Kidney (tissue), 14 donors: Measurements from ENCODE around the gene IFT88. TPM values are rescaled to one million over a fixed set of nuclear protein-coding genes. Genes with fewer than 3 reads are reported as not detected.

ENCODE experiments used
- DNase-seq, 5 donors: peaks; one replicate each; pipeline ENCODE4 v3.0.0-alpha.2; 2013 to 2020
- FAIRE-seq: peaks from 2 replicates; lab custom pipeline; 2012; peaks lifted over from hg19 to GRCh38; lab: Jason Lieb, UNC
- H3K27ac ChIP-seq, 2 donors: one replicate each; pipeline ENCODE4 v1.7.0; 2013; ENCODE audit warnings: low read depth in 2 of 2, low read length in 2 of 2, inconsistent platforms in 1 of 2
- H3K27me3 ChIP-seq: one replicate; pipeline ENCODE4 v1.7.1; 2013; ENCODE audit warnings: low read length, inconsistent platforms; ENCODE audit not compliant: control insufficient read depth, insufficient read depth
- H3K36me3 ChIP-seq, 3 donors: one replicate each; pipeline versions ENCODE4 v1.7.0 to v1.7.1; 2013; ENCODE audit warnings: low read length in 3 of 3, control low read depth in 1 of 3, inconsistent platforms in 1 of 3; ENCODE audit not compliant: insufficient read depth in 3 of 3, control insufficient read depth in 2 of 3
- H3K4me1 ChIP-seq, 3 donors: one replicate each; pipeline versions ENCODE4 v1.7.0 to v1.7.1; 2013; ENCODE audit warnings: low read length in 3 of 3, inconsistent platforms in 1 of 3, low read depth in 1 of 3; ENCODE audit not compliant: control insufficient read depth in 2 of 3, insufficient read depth in 2 of 3
- H3K4me3 ChIP-seq, 3 donors: one replicate each; pipeline versions ENCODE4 v1.7.0 to v1.8.1; 2013; ENCODE audit warnings: low read length in 3 of 3, control low read depth in 1 of 3, inconsistent platforms in 1 of 3
- H3K9ac ChIP-seq, 3 donors: one replicate each; pipeline versions ENCODE4 v1.7.0 to v1.7.1; 2013; ENCODE audit warnings: low read length in 3 of 3, control low read depth in 1 of 3, inconsistent platforms in 1 of 3
- H3K9me3 ChIP-seq, 3 donors: one replicate each; pipeline versions ENCODE4 v1.7.0 to v1.7.1; 2013; ENCODE audit warnings: low read length in 3 of 3, control low read depth in 1 of 3, inconsistent platforms in 1 of 3; ENCODE audit not compliant: control insufficient read depth in 2 of 3, insufficient read depth in 1 of 3
- intact Hi-C: fragments of 100-400 bp; cut with DNase I; formaldehyde crosslinking; loops from one replicate; pipeline ENCODE4 v1.11.1; 2022
- polyA plus RNA-seq: library from polyadenylated mRNA; stranded (reverse); fragments of 350-450 nt; fragmentation: Illumina TruSeq; extraction: RNeasy Lipid Tissue Mini Kit (QIAGEN cat#74804); gene quantifications from one replicate; pipeline ENCODE4 v1.2.3, GENCODE V29; 2014; ENCODE audit warnings: low read depth, low replicate concordance; ENCODE audit not compliant: insufficient read depth
- total RNA-seq: library from RNA; stranded (reverse); fragmentation: NEBNext Ultra II Directional; extraction: Animal tissue kit (Norgen Biotek cat#: 25700); gene quantifications from one replicate; pipeline ENCODE4 v1.2.1, GENCODE V29; 2021
- TF ChIP-seq, protein P1 (sequence below): IDR thresholded peaks from 3 replicates; pipeline ENCODE4 v1.5.1; 2012; ENCODE audit warnings: mild to moderate bottlenecking, moderate library complexity, borderline replicate concordance; ENCODE audit not compliant: insufficient read depth; ENCODE audit errors: extremely low read depth
- donor health status: control.
- donor health status: control.
- donor health status: control.
- donor health status: control.
- donor health status: control.
- donor health status: DM: yes; HTN: yes; CAD: no.
- donor health status: Normal renal cell carcinoma (clear cell type).

Gene IFT88
- total and polyA plus RNA-seq, 2 donors from 2014 or later, result 20.2 to 30.3 TPM

DNA sequence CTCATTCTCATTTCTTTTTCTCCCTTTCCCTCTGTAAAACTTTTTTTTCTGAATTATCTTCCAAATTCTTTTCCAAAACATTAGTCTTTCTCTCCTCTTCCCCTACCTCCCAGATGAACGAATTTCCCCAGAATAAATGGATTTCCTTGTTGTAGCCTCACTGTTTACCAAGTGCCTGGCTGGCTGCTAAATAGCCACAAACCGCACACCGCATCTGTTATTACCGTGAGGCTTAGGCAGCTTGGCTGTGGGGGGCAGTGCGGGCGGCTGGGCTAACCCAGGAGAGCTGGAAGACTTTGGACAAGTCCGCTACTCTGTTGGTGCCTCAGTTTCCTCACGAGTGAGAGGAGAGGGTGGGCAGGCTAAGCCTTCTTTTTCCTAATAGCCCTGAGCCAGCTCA, 147.2 kb downstream of the IFT88 start:
- intact Hi-C loops, result no loop called here
- FAIRE-seq, result no peak
- no peaks in the 10 kb centered on the region for H3K36me3 ChIP-seq
- TF ChIP-seq, protein P1, sequence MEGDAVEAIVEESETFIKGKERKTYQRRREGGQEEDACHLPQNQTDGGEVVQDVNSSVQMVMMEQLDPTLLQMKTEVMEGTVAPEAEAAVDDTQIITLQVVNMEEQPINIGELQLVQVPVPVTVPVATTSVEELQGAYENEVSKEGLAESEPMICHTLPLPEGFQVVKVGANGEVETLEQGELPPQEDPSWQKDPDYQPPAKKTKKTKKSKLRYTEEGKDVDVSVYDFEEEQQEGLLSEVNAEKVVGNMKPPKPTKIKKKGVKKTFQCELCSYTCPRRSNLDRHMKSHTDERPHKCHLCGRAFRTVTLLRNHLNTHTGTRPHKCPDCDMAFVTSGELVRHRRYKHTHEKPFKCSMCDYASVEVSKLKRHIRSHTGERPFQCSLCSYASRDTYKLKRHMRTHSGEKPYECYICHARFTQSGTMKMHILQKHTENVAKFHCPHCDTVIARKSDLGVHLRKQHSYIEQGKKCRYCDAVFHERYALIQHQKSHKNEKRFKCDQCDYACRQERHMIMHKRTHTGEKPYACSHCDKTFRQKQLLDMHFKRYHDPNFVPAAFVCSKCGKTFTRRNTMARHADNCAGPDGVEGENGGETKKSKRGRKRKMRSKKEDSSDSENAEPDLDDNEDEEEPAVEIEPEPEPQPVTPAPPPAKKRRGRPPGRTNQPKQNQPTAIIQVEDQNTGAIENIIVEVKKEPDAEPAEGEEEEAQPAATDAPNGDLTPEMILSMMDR, result no peak
- no peaks in the 10 kb centered on the region for H3K9me3 ChIP-seq
- H3K4me3 ChIP-seq, result no peak overlapping the region
- H3K4me1 ChIP-seq, result peaks cover 0 to 2% (median 0%) of the 10 kb centered on the region in 3 donors
- H3K9ac ChIP-seq, result no peak overlapping the region
- H3K27ac ChIP-seq, result no peak overlapping the region
- DNase-seq, result no peak
- no peaks in the 10 kb centered on the region for H3K27me3 ChIP-seq

DNA sequence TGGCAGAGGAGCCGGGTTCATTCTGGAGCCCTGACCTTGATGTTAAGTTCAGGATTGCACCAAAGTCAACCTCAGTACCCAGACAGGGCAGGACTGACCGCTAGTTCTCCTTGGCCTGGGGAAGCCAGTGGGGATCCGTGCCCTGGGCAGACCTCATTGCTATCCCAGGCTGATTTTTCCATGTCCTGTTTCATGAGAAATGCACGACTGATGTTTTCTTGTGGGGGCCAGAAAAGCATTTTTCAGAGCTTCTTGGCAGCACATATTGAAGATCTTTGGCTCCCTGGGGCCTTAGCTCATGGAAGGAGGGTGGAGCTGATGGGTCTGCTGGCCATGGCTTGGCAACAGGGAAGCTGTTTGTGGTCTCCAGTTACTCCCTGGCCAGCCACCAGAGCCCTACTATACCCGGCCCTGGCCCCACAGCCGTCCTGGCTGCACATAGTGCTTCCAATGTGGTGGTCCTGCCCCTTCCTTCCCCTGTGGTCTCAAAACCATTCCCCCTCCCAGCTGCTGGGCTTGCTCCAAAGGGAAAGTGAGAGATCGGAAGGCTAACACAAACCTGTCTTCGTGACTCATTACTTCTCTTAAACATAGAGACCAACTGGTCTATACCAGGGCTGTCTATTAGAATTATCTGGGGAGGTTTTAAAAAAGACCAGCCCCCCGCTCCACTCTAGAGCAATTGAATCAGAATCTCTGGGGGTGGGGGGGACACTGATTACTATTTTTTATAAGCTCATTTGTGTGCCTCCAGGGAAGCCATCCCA, 147.8 kb downstream of the IFT88 start:
- Histone ChIP-seq H3K4me1 (peaks cover 0 to 2% (median 0%) of the 10 kb centered on the region in 3 donors), H3K9me3 (no peaks in the 10 kb centered on the region), H3K9ac (no peak overlapping the region), H3K27ac (no peak overlapping the region), H3K27me3 (no peaks in the 10 kb centered on the region), H3K4me3 (no peak overlapping the region), H3K36me3 (no peaks in the 10 kb centered on the region)
- intact Hi-C loops, result no loop called here
- DNase-seq (no peak), FAIRE-seq (no peak)
- TF ChIP-seq, protein P1, result no peak

DNA sequence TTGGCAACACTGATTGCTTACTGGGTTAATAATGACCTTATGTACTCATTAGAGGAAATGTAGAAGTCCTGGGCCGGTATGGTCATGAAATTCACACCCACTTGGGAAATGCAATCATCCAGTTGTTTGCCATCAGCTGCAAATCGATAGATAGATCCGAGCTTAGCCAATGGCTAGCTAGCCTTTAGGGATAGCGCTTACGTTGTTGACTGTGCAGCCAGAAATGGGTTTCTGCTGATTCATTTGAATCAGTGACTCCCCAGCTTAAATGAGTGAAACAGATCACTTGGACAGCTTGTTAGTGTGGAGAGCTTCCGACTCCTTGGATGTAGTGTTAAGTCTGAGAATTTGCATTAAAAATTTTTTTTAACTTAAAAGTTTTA, 148.4 kb downstream of the IFT88 start:
- Histone ChIP-seq H3K27ac (no peak overlapping the region), H3K9ac (no peak overlapping the region), H3K27me3 (no peaks in the 10 kb centered on the region), H3K4me3 (no peak overlapping the region), H3K9me3 (no peaks in the 10 kb centered on the region), H3K4me1 (peaks cover 0 to 2% (median 0%) of the 10 kb centered on the region in 3 donors), H3K36me3 (no peaks in the 10 kb centered on the region)
- DNase-seq, result no peak
- intact Hi-C loops, result no loop called here
- TF ChIP-seq, protein P1, result no peak
- no peak for FAIRE-seq

DNA sequence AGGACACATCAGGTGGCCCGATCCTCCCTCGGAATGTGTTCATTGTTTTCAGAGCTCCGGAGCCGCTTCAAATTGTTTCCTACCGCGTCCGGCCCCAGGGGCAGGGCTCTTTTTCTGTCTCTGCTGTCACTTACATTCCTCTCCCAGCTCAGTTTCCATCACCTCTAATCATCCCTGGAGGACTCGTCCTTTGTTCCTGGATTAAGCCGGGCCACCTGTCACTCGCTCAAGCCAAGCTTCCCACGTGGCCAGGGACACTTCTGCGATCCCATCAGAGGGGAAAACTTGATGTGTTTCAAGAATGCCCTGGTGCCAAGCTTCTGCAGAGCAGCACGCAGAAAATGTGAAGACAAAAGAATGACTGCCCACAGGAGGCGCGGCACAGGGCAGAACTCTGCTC, 150.0 kb downstream of the IFT88 start:
- no peaks in the 10 kb centered on the region for H3K9me3 ChIP-seq
- H3K36me3 ChIP-seq, result no peaks in the 10 kb centered on the region
- TF ChIP-seq, protein P1, result no peak
- no peaks in the 10 kb centered on the region for H3K27me3 ChIP-seq
- H3K9ac ChIP-seq, result no peak overlapping the region
- no peak overlapping the region for H3K4me3 ChIP-seq
- FAIRE-seq (no peak), DNase-seq (peak in 2 of 5 donors; percentile 26 to 41)
- intact Hi-C loops, result no loop called here
- peaks cover 0 to 6% (median 0%) of the 10 kb centered on the region in 3 donors for H3K4me1 ChIP-seq
- no peak overlapping the region for H3K27ac ChIP-seq
